ENCODE measurements around the gene ABCA13.

DNA sequence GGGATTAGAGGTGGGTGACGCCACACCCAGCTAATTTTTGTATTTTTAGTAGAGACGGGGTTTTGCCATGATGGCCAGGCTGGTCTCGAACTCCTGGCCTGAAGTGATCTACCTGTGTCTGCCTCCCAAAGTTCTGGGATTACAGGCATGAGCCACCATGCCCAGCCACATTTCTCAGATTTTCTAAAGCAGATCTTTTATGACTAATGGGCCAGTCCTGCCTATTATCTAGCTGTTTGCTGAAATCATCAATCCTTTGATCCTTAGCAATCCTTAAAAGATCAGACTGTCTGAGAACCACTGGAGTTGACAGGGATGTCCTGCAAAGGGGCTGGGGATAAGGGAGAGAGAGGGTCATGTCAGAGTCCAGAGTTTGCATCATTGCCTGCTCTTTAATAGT, 21.2 kb upstream of the ABCA13 start:
- TF ChIP-seq, protein P1, sequence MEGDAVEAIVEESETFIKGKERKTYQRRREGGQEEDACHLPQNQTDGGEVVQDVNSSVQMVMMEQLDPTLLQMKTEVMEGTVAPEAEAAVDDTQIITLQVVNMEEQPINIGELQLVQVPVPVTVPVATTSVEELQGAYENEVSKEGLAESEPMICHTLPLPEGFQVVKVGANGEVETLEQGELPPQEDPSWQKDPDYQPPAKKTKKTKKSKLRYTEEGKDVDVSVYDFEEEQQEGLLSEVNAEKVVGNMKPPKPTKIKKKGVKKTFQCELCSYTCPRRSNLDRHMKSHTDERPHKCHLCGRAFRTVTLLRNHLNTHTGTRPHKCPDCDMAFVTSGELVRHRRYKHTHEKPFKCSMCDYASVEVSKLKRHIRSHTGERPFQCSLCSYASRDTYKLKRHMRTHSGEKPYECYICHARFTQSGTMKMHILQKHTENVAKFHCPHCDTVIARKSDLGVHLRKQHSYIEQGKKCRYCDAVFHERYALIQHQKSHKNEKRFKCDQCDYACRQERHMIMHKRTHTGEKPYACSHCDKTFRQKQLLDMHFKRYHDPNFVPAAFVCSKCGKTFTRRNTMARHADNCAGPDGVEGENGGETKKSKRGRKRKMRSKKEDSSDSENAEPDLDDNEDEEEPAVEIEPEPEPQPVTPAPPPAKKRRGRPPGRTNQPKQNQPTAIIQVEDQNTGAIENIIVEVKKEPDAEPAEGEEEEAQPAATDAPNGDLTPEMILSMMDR (optimal IDR thresholded peaks at IDR 0.05 in 1 of 3, IDR thresholded peaks at IDR 0.05 in 1 of 3, conservative IDR thresholded peaks at IDR 0.05 in 1 of 3; ENCODE audit: extremely low read depth in 1 of 3, insufficient read depth in 2 of 3, low read length in 3 of 3), result no peak
- TF ChIP-seq EZH2 (IDR thresholded peaks at IDR 0.05; ENCODE audit: low read length), result no peak
